TTC549 (cell line): ENCODE results near the gene CX3CL1.

Experiments used
- FAIRE-seq: peaks from 2 replicates; lab custom pipeline; 2012; peaks lifted over from hg19 to GRCh38; lab: Jason Lieb, UNC

The CX3CL1 gene

GRCh38 chr16:57405097-57405496 is 32.8 kb downstream of the CX3CL1 start:
- no peak for FAIRE-seq

- no peak for FAIRE-seq
Measured at GRCh38 chr16:57406881-57407280, 34.6 kb downstream of the CX3CL1 start.

- FAIRE-seq: no peak
Measured at GRCh38 chr16:57407521-57408353, 35.4 kb downstream of the CX3CL1 start.

- FAIRE-seq: no peak
Measured at GRCh38 chr16:57409065-57409464, 36.8 kb downstream of the CX3CL1 start.

- no peak for FAIRE-seq
Measured at GRCh38 chr16:57409870-57410587, 37.7 kb downstream of the CX3CL1 start.

GRCh38 chr16:57411362-57411976 is 39.2 kb downstream of the CX3CL1 start:
- FAIRE-seq: no peak

GRCh38 chr16:57412584-57412983 is 40.3 kb downstream of the CX3CL1 start:
- FAIRE-seq: no peak

- no peak for FAIRE-seq
Measured at GRCh38 chr16:57413301-57413730, 41.0 kb downstream of the CX3CL1 start.

GRCh38 chr16:57413733-57414132 is 41.4 kb downstream of the CX3CL1 start:
- no peak for FAIRE-seq

- no peak for FAIRE-seq
Measured at GRCh38 chr16:57416084-57416483, 43.8 kb downstream of the CX3CL1 start.

GRCh38 chr16:57419506-57419905 is 47.2 kb downstream of the CX3CL1 start:
- no peak for FAIRE-seq

- no peak for FAIRE-seq
Measured at GRCh38 chr16:57422026-57422944, 50.0 kb downstream of the CX3CL1 start.

GRCh38 chr16:57423152-57423551 is 50.9 kb downstream of the CX3CL1 start:
- no peak for FAIRE-seq

- no peak for FAIRE-seq
Measured at GRCh38 chr16:57424583-57424982, 52.3 kb downstream of the CX3CL1 start.

- no peak for FAIRE-seq
Measured at GRCh38 chr16:57426356-57426755, 54.1 kb downstream of the CX3CL1 start.

GRCh38 chr16:57427307-57427706 is 55.0 kb downstream of the CX3CL1 start:
- no peak for FAIRE-seq

- no peak for FAIRE-seq
Measured at GRCh38 chr16:57427824-57428223, 55.5 kb downstream of the CX3CL1 start.

- no peak for FAIRE-seq
Measured at GRCh38 chr16:57430955-57431354, 58.7 kb downstream of the CX3CL1 start.

- no peak for FAIRE-seq
Measured at GRCh38 chr16:57432505-57432904, 60.2 kb downstream of the CX3CL1 start.

GRCh38 chr16:57432989-57433388 is 60.7 kb downstream of the CX3CL1 start:
- no peak for FAIRE-seq

GRCh38 chr16:57434003-57434402 is 61.7 kb downstream of the CX3CL1 start:
- FAIRE-seq: no peak
